Chondrocyte (in vitro differentiated cells): ENCODE measurements around the gene XPO1. TPM values are rescaled to one million over a fixed set of nuclear protein-coding genes. Genes with fewer than 3 reads are reported as not detected.

Source experiments
- DNase-seq: peaks from one replicate; pipeline ENCODE4 v3.0.0; 2021; ENCODE audit warnings: mixed read lengths, low spot score
- H3K27ac Mint-ChIP-seq: one replicate; pipeline ENCODE4 v1.8.0; 2021; ENCODE audit warnings: mild to moderate bottlenecking, moderate library complexity, mixed read lengths; ENCODE audit not compliant: unreplicated experiment
- H3K27me3 Mint-ChIP-seq: 2 replicates; pipeline ENCODE4 v1.8.0; 2021; ENCODE audit warnings: low read depth, mixed read lengths
- H3K36me3 Mint-ChIP-seq: 2 replicates; pipeline ENCODE4 v1.8.0; 2021; ENCODE audit warnings: low read depth, mixed read lengths
- H3K4me1 Mint-ChIP-seq: 2 replicates; pipeline ENCODE4 v1.8.0; 2021; ENCODE audit warnings: low read depth, mild to moderate bottlenecking, mixed read lengths
- H3K4me3 Mint-ChIP-seq: one replicate; pipeline ENCODE4 v1.8.0; 2021; ENCODE audit warnings: mild to moderate bottlenecking, moderate library complexity, mixed read lengths; ENCODE audit not compliant: unreplicated experiment
- H3K9me3 Mint-ChIP-seq: 2 replicates; pipeline ENCODE4 v1.8.0; 2021; ENCODE audit warnings: low read depth, mixed read lengths
- total RNA-seq: library from RNA; stranded (reverse); gene quantifications from 3 replicates; pipeline ENCODE4 v1.2.1, GENCODE V29; 2021
- TF ChIP-seq, protein P1 (sequence below): fragments of 200-600 bp; sonication (generic); IDR thresholded peaks from 2 replicates; pipeline ENCODE4 v1.5.0; 2021; ENCODE audit warnings: antibody characterized with exemption, mild to moderate bottlenecking, moderate library complexity

XPO1 gene
- total RNA-seq, 1 donor from 2014 or later = 89.8 TPM

DNA sequence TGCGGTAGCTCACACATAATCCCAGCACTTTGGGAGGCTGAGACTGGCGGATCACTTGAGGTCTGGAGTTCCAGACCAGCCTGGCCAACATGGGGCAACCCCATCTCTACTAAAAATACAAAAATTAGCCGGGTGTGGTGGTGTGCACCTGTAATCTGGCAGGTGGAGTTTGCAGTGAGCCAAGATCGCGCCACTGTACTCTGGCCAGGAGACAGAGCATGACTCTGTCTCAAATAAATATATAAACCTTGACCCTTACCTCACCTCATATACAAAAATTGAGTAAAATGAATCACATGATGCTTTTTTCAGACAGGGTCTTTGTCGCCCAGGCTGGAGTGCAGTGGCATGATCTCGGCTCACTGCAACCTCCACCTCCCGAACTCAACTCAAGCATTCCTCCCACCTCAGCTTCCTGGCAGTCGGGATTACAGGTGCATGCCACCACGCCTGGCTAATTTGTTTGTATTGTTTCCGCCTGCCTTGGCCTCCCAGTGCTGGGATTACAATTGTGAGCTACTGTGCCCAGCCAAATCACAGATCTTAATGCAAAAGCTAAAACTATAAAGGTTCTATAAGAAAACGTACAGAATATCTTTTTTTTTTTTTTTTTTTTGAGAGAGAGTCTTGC lies 25.3 kb downstream of the XPO1 start:
- Mint-ChIP-seq H3K36me3 (peaks cover 19% of the 10 kb centered on the region), H3K4me1 (peaks cover 13% of the 10 kb centered on the region), H3K27ac (no peak overlapping the region), H3K4me3 (no peak overlapping the region), H3K9me3 (no peaks in the 10 kb centered on the region), H3K27me3 (no peaks in the 10 kb centered on the region)
- TF ChIP-seq, protein P1, sequence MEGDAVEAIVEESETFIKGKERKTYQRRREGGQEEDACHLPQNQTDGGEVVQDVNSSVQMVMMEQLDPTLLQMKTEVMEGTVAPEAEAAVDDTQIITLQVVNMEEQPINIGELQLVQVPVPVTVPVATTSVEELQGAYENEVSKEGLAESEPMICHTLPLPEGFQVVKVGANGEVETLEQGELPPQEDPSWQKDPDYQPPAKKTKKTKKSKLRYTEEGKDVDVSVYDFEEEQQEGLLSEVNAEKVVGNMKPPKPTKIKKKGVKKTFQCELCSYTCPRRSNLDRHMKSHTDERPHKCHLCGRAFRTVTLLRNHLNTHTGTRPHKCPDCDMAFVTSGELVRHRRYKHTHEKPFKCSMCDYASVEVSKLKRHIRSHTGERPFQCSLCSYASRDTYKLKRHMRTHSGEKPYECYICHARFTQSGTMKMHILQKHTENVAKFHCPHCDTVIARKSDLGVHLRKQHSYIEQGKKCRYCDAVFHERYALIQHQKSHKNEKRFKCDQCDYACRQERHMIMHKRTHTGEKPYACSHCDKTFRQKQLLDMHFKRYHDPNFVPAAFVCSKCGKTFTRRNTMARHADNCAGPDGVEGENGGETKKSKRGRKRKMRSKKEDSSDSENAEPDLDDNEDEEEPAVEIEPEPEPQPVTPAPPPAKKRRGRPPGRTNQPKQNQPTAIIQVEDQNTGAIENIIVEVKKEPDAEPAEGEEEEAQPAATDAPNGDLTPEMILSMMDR = no peak
- DNase-seq = no peak

DNA sequence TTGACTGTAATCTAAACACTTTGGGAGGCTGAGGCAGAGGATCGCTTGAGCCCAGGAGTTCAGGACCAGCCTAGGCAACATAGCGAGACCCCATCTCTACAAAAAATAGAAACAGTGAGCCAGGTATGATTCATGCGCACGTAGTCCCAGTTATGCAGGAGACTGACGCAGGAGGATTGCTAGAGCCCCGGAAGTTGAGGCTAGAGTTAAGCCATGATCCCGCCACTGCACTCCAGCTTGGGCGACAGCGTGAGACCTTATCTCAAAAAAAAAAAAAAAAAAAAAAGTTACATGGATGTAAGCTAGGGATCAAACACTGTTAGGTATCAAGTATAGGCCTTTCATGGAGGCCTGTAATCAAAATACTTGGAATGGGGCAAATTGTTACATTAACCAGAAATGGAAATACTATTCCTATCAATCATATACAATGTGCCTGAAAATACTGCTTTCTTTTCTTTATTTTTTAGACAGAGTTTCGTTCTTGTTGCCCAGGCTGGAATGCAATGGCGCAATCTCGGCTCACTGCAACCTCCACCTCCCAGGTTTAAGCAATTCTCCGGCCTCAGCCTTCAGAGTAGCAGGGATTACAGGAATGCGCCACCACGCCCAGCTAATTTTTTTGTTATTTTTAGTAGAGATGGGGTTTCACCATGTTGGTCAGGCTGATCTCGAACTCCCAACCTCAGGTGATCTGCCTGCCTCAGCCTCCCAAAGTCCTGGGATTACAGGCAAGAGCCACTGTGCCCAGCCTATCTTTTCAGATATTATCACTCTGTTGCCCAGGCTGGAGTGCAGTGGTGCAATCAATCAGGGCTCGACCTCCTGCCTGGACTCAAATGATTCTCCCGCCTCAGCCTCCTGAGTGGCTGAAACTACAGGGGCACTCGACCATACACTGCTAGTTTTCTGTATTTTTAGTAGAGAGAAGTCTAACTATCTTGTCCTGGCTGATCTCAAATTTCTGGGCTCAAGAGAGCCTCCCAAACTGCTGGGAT lies 27.2 kb downstream of the XPO1 start:
- peaks cover 17% of the 10 kb centered on the region for H3K36me3 Mint-ChIP-seq
- DNase-seq = no peak
- TF ChIP-seq, protein P1 = no peak
- peaks cover 13% of the 10 kb centered on the region for H3K4me1 Mint-ChIP-seq
- no peak overlapping the region for H3K4me3 Mint-ChIP-seq
- peak overlapping the region; percentile 22 for H3K27ac Mint-ChIP-seq
- H3K27me3 Mint-ChIP-seq = no peaks in the 10 kb centered on the region
- no peaks in the 10 kb centered on the region for H3K9me3 Mint-ChIP-seq

DNA sequence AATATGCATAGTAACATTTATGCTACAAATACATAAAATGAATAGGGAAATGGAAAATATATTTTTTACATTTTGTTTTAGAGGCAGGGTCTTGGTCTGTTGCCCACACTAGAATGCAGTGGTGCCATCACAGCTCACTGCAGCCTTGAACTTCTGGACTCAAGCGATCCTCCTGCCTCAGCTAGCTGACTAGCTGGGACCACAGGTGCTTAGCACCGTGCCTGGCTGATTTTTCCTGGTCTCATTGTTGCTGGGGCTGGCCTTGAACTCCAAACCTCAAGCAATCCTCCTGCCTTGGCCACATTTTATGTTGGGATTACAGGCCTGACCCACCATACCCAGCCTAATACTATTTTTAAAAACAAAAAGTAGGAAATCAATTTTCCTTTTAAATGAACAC lies 33.2 kb downstream of the XPO1 start:
- H3K27me3 Mint-ChIP-seq = no peaks in the 10 kb centered on the region
- no peaks in the 10 kb centered on the region for H3K9me3 Mint-ChIP-seq
- no peak for DNase-seq
- H3K4me1 Mint-ChIP-seq = no peaks in the 10 kb centered on the region
- TF ChIP-seq, protein P1 = no peak
- peaks cover 9% of the 10 kb centered on the region for H3K36me3 Mint-ChIP-seq
- H3K4me3 Mint-ChIP-seq = no peak overlapping the region
- H3K27ac Mint-ChIP-seq = no peak overlapping the region

DNA sequence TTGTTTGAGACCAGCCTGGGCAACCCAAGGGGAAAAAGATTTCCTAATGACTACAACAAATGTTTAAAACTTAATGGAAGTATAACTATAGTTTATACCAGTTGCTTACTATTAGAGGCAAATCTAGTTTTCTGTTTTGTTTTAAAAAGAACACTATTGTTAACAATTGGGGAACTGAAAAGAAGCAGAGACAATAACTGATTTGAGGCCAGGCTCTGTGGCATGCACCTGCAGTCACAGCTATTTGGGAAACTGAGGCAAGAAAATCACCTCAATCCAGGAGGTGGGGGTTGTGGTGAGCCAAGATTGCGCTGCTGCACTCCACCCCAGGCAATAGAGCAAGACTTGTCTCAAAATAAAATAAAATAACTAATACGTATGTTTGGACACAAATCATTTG lies 39.1 kb downstream of the XPO1 start:
- Mint-ChIP-seq H3K4me3 (no peak overlapping the region), H3K4me1 (peaks cover 4% of the 10 kb centered on the region), H3K27ac (no peak overlapping the region), H3K27me3 (no peaks in the 10 kb centered on the region), H3K9me3 (no peaks in the 10 kb centered on the region), H3K36me3 (peaks cover 26% of the 10 kb centered on the region)
- DNase-seq = no peak
- TF ChIP-seq, protein P1 = no peak

DNA sequence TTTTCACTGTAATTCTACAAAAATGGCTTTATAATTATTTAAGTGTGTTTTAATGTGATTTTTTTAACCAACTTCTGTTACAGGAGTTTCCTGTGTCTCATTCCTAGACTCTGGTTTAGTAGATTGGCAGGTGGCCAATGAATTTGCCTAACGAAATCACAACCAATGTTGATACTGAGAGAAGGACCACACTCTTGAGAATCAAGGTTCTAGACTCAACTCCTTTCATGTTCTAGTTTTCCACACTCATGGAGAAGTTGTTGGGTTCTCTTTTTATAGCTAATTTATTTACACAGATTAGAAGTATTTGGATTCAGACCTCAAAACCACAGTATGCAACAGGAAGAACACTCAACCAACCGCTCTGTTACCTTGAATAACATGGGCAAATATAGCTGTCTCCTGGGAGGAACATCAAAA lies 44.6 kb downstream of the XPO1 start:
- no peak for DNase-seq
- H3K27me3 Mint-ChIP-seq = no peaks in the 10 kb centered on the region
- peak overlapping the region; percentile 51 for H3K27ac Mint-ChIP-seq
- TF ChIP-seq, protein P1 = no peak
- H3K9me3 Mint-ChIP-seq = no peaks in the 10 kb centered on the region
- H3K36me3 Mint-ChIP-seq = peaks cover 34% of the 10 kb centered on the region
- H3K4me1 Mint-ChIP-seq = peaks cover 11% of the 10 kb centered on the region
- no peak overlapping the region for H3K4me3 Mint-ChIP-seq
